HEK293T (cell line): ENCODE results near the gene MARCHF5.

Source experiments
- ELF4 ChIP-seq: fragments of 450-650 bp; IDR thresholded peaks from 2 replicates; pipeline ENCODE4 v1.6.1; 2017; ENCODE audit warnings: antibody characterized with exemption
- FOXA1 ChIP-seq: fragments of 450-650 bp; IDR thresholded peaks from 2 replicates; pipeline ENCODE4 v1.6.1; 2016; ENCODE audit warnings: mild to moderate bottlenecking
- SUZ12 ChIP-seq: fragments of 450-650 bp; IDR thresholded peaks from 2 replicates; pipeline ENCODE4 v1.6.1; 2016; ENCODE audit warnings: mild to moderate bottlenecking

DNA sequence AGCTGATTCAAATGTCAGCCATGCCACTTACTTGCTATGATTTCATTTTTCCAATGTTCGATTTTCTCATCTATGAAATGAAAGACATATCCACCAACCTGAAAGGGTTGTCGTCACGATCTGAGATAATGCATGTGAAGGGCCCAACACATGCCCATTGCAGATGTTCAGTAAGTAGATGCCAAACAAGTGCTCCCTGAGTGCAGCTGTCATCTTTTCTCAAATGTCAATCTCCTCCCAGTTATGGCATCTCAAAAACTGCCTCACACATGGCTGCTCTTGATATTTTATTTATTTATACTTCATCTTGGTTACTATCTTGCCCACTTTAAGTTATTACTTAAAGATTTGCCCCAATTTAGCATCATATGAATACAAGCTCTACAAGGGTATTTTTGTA, 16.9 kb upstream of the MARCHF5 start:
- TF ChIP-seq FOXA1, result no peak
- TF ChIP-seq ELF4, result no peak
- no peak for TF ChIP-seq SUZ12
